ENCODE data around the gene THAP10.

DNA sequence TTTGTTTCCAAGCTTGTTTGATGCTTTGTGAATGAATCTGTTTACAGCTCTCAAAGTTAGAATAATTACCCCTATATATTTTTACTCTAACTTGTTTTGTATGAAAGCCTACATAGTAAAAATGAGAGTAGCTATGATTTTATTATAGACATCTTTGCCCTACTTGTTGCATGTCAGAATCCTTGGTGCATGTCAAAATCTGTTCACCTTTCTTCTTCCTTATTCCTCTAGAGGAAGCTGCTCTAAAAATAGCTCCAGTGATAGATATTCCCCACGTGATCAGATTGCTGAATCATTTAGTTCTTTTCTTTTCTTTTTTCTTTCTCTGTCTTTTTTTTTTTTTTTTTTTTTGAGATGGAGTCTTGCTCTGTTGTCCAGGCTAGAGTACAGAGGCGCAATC, 40.2 kb upstream of the THAP10 start:
- TF ChIP-seq POLR2A (IDR thresholded peaks at IDR 0.05), result no peak
- TF ChIP-seq, protein P1, sequence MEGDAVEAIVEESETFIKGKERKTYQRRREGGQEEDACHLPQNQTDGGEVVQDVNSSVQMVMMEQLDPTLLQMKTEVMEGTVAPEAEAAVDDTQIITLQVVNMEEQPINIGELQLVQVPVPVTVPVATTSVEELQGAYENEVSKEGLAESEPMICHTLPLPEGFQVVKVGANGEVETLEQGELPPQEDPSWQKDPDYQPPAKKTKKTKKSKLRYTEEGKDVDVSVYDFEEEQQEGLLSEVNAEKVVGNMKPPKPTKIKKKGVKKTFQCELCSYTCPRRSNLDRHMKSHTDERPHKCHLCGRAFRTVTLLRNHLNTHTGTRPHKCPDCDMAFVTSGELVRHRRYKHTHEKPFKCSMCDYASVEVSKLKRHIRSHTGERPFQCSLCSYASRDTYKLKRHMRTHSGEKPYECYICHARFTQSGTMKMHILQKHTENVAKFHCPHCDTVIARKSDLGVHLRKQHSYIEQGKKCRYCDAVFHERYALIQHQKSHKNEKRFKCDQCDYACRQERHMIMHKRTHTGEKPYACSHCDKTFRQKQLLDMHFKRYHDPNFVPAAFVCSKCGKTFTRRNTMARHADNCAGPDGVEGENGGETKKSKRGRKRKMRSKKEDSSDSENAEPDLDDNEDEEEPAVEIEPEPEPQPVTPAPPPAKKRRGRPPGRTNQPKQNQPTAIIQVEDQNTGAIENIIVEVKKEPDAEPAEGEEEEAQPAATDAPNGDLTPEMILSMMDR (IDR thresholded peaks at IDR 0.05), result no peak

All from heart left ventricle (tissue), 13 donors.